KMS-11 (cell line): ENCODE results near the gene INPP5E.

Source experiments
- H2AFZ ChIP-seq: fragments of 200-600 bp; sonication (generic); 2 replicates; pipeline ENCODE4 v1.6.1; 2016; ENCODE audit warnings: antibody characterized with exemption, mixed run types, low read depth
- H3K27ac ChIP-seq: fragments of 200-600 bp; sonication (generic); 2 replicates; pipeline ENCODE4 v1.6.1; 2016; ENCODE audit warnings: mild to moderate bottlenecking, mixed run types
- H3K27me3 ChIP-seq: fragments of 200-600 bp; sonication (generic); 2 replicates; pipeline ENCODE4 v1.6.1; 2017; ENCODE audit warnings: mild to moderate bottlenecking, low read depth, mixed run types, moderate library complexity; ENCODE audit not compliant: insufficient read depth
- H3K36me3 ChIP-seq: fragments of 200-600 bp; sonication (generic); 2 replicates; pipeline ENCODE4 v1.6.1; 2017; ENCODE audit warnings: mild to moderate bottlenecking, mixed run types; ENCODE audit not compliant: insufficient read depth
- H3K4me1 ChIP-seq: fragments of 200-600 bp; sonication (generic); 2 replicates; pipeline ENCODE4 v1.6.1; 2016; ENCODE audit warnings: mild to moderate bottlenecking, low read depth, mixed run types; ENCODE audit not compliant: poor library complexity, severe bottlenecking
- H3K4me2 ChIP-seq: fragments of 200-600 bp; sonication (generic); 2 replicates; pipeline ENCODE4 v1.7.0; 2016; ENCODE audit warnings: mild to moderate bottlenecking, mixed run types
- H3K4me3 ChIP-seq: fragments of 200-600 bp; sonication (generic); IDR thresholded peaks from 2 replicates; pipeline ENCODE4 v1.6.1; 2017; ENCODE audit warnings: low read depth, low read length, mixed read lengths; ENCODE audit not compliant: insufficient read depth
- H3K79me2 ChIP-seq: fragments of 200-600 bp; sonication (generic); 2 replicates; pipeline ENCODE4 v1.6.1; 2016; ENCODE audit warnings: low read depth, mixed run types; ENCODE audit not compliant: insufficient read depth
- H3K9ac ChIP-seq: fragments of 200-600 bp; sonication (generic); 2 replicates; pipeline ENCODE4 v1.6.1; 2016; ENCODE audit warnings: mild to moderate bottlenecking, mixed run types
- H4K20me1 ChIP-seq: fragments of 200-600 bp; sonication (generic); 2 replicates; pipeline ENCODE4 v1.6.1; 2016; ENCODE audit warnings: mild to moderate bottlenecking, mixed run types; ENCODE audit not compliant: insufficient read depth
- TF ChIP-seq, protein P1 (sequence below): fragments of 200-600 bp; sonication (generic); conservative IDR thresholded peaks from 2 replicates; pipeline ENCODE4 v1.6.1; 2017; ENCODE audit warnings: low read depth, mild to moderate bottlenecking, antibody characterized with exemption, low read length, moderate library complexity, mixed read lengths

Gene INPP5E

DNA sequence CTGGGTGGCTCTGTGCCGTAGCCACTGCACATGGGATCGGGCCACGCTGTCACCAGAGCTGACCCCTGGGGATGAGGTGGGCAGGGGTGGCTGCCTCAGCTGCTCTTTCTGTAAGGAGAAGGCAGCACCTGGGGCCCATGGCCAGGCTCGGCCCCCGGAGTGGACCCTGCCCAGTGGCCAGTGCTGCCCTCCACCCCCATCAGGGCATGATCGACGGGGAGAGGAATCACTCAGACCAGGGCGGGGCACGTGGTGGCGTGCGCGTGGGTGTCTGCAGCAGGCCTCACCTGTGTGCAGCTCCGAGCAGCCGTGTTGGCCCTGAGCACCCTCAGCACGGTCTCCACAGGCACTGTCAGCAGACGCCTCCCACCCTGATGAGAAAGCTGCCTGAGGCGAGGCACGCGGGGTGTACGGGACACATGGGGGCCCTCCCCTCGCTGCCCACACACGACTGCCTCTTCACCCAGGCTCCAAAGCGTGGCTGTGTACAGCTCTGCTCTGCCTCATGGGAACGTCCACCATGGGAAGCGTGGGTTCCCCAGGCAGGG lies 57.6 kb downstream of the INPP5E start:
- Histone ChIP-seq H3K27me3 (no peaks in the 10 kb centered on the region), H3K4me2 (no peak overlapping the region), H3K36me3 (0 out of 2 replicates have a peak, but pooled peaks cover 2% of the 10 kb centered on the region), H3K4me3 (no peak overlapping the region), H2AFZ (no peak overlapping the region), H3K27ac (no peak overlapping the region), H3K4me1 (no peaks in the 10 kb centered on the region), H4K20me1 (no peaks in the 10 kb centered on the region), H3K79me2 (no peaks in the 10 kb centered on the region), H3K9ac (no peak overlapping the region)
- TF ChIP-seq, protein P1, sequence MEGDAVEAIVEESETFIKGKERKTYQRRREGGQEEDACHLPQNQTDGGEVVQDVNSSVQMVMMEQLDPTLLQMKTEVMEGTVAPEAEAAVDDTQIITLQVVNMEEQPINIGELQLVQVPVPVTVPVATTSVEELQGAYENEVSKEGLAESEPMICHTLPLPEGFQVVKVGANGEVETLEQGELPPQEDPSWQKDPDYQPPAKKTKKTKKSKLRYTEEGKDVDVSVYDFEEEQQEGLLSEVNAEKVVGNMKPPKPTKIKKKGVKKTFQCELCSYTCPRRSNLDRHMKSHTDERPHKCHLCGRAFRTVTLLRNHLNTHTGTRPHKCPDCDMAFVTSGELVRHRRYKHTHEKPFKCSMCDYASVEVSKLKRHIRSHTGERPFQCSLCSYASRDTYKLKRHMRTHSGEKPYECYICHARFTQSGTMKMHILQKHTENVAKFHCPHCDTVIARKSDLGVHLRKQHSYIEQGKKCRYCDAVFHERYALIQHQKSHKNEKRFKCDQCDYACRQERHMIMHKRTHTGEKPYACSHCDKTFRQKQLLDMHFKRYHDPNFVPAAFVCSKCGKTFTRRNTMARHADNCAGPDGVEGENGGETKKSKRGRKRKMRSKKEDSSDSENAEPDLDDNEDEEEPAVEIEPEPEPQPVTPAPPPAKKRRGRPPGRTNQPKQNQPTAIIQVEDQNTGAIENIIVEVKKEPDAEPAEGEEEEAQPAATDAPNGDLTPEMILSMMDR: no peak

DNA sequence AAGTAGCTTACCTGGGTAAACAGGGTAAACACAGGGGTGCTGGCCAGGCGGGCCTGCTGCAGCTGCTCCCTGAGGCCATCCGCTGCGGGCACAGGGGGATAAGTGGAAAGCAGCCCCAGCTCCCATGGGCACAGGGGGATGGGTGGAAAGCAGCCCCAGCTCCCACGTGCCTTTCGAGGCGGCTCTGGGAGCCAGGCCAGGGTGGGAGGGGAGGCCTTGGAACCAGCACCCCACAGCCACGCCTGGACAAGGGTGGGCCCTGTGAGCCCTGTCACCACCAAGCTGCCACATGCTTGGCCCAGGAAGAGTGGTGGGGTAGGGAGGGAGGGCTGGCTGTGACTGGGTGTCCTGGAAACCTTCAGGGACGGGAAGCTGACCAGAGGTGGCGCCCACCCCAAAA lies 58.3 kb downstream of the INPP5E start:
- Histone ChIP-seq H2AFZ (no peak overlapping the region), H3K27ac (no peak overlapping the region), H3K79me2 (no peaks in the 10 kb centered on the region), H3K4me2 (no peak overlapping the region), H4K20me1 (no peaks in the 10 kb centered on the region), H3K36me3 (no peaks in the 10 kb centered on the region), H3K27me3 (no peaks in the 10 kb centered on the region), H3K4me3 (no peak overlapping the region), H3K4me1 (no peaks in the 10 kb centered on the region), H3K9ac (no peak overlapping the region)
- TF ChIP-seq, protein P1: no peak

DNA sequence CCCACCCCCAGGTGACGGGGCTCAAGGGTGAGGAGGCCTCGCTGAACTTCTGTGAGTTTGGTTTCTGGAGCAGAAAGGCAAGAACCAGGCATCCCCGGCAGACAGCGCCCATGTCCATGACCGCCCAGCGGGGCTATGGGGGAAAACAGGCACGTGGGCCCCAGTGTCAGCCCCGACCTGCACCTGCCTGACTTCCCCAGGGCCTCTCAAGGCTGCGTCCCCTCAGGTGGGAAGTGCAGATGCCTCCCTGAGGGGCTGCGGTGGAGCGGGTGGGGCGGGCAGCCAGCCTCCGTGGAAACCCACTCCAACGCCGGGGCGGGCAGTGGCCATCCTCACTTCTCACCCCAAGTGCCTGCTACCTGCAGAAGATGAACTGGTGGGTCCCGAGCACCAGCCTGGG lies 59.3 kb downstream of the INPP5E start:
- Histone ChIP-seq H3K4me1 (no peaks in the 10 kb centered on the region), H3K27me3 (no peaks in the 10 kb centered on the region), H3K27ac (no peak overlapping the region), H3K9ac (no peak overlapping the region), H3K4me2 (no peak overlapping the region), H3K4me3 (no peak overlapping the region), H3K36me3 (no peaks in the 10 kb centered on the region), H3K79me2 (no peaks in the 10 kb centered on the region), H4K20me1 (no peaks in the 10 kb centered on the region), H2AFZ (no peak overlapping the region)
- TF ChIP-seq, protein P1: no peak

DNA sequence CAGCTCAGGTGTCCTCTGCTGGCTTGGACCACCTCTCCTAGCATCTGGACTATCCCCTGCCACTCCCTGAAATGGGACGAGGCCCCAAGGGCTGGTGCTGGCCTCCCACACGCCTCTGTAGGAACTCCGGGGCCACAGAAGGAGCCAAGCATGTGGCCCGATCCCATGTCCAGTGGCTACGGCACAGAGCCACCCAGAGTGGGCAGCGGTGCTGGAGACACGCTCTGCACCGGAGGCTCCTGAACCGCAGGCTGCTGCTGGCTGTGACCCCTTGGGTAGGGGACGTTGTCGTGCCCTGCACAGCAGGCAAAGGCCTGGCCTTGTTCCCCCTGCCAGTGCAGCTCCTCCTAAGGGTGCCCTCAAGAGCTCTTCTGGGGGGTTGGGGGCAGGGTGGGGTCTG lies 59.8 kb downstream of the INPP5E start:
- no peak overlapping the region for H3K4me2 ChIP-seq

More for the DNA sequence above, 59.8 kb downstream of the INPP5E start:
- Histone ChIP-seq H3K27me3 (no peaks in the 10 kb centered on the region), H4K20me1 (no peaks in the 10 kb centered on the region), H2AFZ (no peak overlapping the region), H3K4me3 (no peak overlapping the region), H3K36me3 (no peaks in the 10 kb centered on the region), H3K79me2 (no peaks in the 10 kb centered on the region), H3K4me1 (no peaks in the 10 kb centered on the region), H3K9ac (no peak overlapping the region), H3K27ac (no peak overlapping the region)
- TF ChIP-seq, protein P1: no peak
